NCI-H2029 treated with DMSO at 0.1 percent for 48 hours (cell line): Measurements from ENCODE around the gene DIPK1C.

ENCODE experiments used
- DNase-seq: peaks from one replicate; lab custom pipeline; 2025; lab: John Stamatoyannopoulos, UW

DIPK1C gene

DNA sequence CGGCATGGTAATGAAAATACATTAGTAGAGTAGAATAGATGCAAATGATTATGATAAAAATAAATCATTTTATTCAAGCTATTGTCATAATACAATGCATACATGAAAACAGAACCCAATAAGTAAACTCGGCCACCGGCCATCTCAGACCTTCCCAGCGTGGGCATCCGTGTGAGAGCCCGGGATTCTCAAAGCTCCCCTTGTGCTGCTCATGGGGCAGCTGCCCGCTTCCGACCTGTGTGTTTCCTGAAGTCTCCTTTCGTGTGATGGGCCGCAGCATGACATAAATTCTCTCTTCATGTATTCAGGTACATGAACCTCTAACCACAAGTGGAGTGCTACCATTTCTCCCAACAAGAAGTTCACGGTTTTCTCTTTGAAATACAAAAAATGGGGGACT lies 25.6 kb upstream of the DIPK1C start:
- no peak for DNase-seq

- DNase-seq = no peak
Measured at GRCh38 chr18:74480149-74480651, 23.1 kb upstream of the DIPK1C start.

DNA sequence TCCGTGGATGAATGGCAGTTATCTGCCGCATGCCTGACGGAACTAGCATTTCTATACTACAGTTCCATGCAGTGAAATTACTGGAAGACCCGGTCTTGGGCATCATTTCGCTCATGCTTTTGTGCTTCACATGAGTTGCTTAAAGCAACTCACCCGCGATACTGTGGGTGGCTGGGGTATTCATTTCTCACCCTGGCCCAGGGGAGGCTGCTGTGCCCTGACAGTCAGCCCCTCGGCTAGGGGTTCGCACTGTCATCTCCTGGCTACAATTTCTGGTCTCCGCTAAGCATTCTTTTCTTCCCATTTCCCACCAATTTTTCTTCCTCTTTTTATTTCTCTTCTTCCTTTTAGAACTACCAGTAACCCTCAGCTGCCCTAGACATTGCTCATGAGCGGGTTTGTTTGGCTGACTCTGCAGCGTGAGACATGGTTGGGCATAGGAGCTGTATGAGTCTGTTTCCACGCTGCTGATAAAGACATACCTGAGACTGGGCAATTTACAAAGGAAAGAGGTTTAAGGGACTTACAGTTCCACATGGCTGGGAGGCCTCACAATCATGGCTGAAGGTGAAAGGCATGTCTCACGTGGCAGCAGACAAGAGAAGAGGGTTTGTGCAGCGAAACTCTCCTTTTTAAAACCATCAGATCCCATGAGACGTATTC lies 22.5 kb upstream of the DIPK1C start:
- DNase-seq = no peak

- DNase-seq = no peak
Measured at GRCh38 chr18:74478880-74479279, 21.8 kb upstream of the DIPK1C start.

GRCh38 chr18:74478316-74478715 lies 21.2 kb upstream of the DIPK1C start:
- DNase-seq = no peak

GRCh38 chr18:74477771-74478170 lies 20.7 kb upstream of the DIPK1C start:
- DNase-seq = no peak

- DNase-seq = no peak
Measured at GRCh38 chr18:74476140-74476539, 19.0 kb upstream of the DIPK1C start.

- DNase-seq = no peak
Measured at GRCh38 chr18:74473976-74474640, 17.0 kb upstream of the DIPK1C start.

- DNase-seq = no peak
Measured at GRCh38 chr18:74472312-74472711, 15.2 kb upstream of the DIPK1C start.

- no peak for DNase-seq
Measured at GRCh38 chr18:74468547-74469061, 11.5 kb upstream of the DIPK1C start.

DNA sequence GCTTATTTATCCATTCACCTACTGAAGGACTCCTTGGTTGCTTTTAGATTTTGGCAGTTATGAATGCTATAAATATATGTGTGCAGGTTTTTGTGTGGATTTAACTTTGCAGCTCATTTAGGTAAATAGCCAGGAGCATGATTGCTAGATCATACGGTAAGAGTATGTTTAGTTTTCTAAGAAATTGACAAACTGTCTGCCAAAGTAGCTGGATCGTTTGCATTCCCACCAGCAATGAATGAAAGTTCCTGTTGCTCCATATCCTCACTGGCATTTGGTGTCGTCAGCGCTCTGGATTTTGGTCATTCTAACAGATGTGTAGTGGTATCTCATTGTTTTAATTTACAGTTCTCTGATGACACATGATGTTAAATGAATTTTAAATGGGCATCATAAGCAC lies 8.7 kb upstream of the DIPK1C start:
- DNase-seq = no peak

DNA sequence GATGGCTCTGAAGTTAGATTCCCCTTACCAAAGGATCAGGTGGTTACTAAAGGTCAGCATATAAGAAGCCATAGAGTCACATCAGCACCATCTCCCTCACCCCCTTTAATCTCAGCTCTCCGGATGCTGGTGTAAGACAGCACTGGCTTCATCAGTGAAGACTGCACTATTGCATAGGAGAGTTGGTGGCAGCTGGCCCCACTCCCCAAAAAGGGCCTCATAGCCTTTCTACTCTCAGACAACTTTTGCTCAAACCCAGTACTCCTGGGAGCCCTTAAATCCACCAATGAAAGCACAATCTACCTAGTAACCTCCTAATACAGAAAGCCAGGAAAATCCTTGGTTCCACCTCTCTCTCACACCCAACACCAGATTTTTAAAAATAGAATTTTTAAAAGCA lies 6.9 kb upstream of the DIPK1C start:
- no peak for DNase-seq

DNA sequence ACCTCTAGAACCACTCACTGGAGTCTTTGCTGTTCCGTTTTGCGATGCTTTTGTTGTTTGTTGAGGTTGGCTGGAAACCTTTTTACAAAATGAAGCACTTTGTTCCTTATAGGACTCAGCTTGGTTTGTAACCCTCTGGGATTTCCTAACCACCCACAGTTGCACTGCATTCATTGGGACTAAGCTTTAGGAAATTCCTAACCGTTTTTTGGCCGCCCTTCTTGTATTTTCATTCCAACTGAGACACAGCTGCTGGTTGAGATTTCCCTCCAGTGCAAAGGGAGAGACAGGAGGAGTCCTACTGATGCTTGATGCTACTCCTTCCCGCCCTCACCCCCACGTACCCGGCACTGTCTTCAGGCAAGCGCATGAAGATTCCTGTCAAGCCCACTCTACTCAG lies 6.1 kb upstream of the DIPK1C start:
- no peak for DNase-seq

- DNase-seq = no peak
Measured at GRCh38 chr18:74460825-74461224, 3.7 kb upstream of the DIPK1C start.

- no peak for DNase-seq
Measured at GRCh38 chr18:74459889-74460288, 2.8 kb upstream of the DIPK1C start.

DNA sequence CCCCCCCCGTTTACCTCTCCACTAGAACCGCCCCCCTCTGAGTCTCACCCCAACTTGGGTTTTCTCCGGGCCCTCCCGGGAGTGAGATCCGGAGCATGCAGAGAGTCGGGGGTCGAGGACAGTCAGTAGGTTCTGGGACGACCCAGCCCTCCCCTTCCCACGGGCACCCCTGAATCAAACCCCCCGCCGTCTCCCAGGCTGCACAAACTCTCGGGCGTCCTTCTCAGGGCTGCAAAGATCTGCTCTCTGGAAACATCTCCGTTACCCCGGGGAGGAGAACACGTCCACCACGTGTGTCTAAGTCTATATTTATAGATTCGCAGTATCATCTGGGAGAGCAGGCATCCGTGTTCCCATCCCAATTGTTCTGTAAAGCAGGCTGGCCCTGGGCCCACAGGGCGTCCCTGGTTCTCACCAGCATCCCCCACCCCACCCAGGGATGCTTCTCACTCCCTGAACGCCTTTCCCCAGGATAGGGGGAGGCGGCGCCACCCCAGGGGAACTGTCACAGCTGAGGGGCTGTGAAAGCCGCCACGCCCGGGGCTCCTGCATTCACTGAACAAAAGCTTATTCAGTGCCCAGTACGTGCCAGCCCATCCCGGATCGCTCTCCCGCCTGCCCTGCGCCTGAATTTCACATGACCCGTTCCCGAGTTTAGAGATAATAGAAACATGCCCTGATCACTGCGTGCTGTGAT lies 765 bp upstream of the DIPK1C start:
- no peak for DNase-seq

DNA sequence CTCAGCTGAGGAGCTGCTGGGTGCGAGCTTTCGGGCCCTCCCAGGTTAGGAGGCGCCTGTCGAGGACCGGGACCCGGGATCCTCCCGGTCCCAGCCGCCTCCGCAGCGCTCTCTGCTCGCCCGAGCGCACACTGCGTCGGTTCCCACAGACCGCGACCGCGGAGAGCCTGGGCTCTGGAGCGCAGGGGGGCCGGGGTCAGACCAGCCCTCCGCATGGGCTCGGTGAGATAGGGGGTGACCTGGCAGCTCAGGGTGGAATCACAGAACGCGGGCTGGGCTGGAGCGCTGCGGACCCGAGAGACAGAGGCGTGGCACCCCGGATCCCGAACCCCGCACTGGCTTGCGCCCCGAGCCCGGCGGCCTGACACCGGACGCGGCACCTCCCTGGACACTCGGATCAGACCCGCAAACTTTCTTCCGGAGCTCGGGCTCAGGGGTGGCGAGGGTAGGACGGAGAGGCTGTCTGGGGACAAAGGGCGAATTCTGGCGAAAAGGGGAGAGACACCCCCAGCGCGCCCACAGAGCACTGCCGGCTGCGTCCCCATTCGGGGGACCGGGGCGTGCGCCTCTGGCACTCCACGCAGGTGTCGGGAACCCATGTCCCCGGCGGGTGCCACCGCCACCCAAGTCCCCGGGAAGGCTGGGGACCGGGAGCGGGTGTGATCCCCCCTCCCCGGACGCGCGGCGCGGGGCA lies 612 bp downstream of the DIPK1C start:
- no peak for DNase-seq

- no peak for DNase-seq
Measured at GRCh38 chr18:74456017-74456348, 1.1 kb downstream of the DIPK1C start.

GRCh38 chr18:74455386-74455785 lies 1.7 kb downstream of the DIPK1C start:
- no peak for DNase-seq

- no peak for DNase-seq
Measured at GRCh38 chr18:74454279-74454751, 2.8 kb downstream of the DIPK1C start.

DNA sequence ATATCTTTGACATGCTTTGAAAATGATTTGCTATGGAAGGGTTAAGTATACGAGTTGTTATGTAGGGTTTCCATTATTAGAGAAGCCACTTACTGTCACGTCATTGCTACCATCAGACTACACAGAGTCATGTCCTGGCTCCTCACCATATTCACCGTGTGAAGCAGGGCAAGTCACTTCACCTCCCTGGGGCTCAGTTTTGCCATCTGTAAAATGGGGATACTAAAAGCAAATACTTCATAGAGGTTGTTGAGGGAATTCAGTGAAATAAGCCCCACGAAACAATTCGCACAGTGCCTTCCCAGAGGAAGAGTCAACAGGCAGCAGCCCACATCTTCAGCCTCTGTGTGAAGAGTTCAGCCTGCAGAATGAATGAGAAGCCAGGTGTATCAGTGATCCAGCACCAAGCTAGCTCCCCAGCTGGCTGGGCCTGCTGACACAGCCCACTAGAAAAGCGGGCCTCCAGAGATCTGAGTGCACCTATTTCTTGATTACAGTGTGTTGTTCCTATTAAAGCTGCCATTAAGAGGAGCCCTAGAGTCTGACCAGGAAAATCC lies 3.4 kb downstream of the DIPK1C start:
- DNase-seq = no peak

GRCh38 chr18:74453016-74453566 lies 4.0 kb downstream of the DIPK1C start:
- no peak for DNase-seq
